Measurements from ENCODE around the gene WDR7. TPM values are rescaled to one million over a fixed set of nuclear protein-coding genes. Genes with fewer than 3 reads are reported as not detected.

WDR7 gene
- total and polyA plus RNA-seq, 7 donors: 3.7 to 45.3 (median 28.5) TPM

DNA sequence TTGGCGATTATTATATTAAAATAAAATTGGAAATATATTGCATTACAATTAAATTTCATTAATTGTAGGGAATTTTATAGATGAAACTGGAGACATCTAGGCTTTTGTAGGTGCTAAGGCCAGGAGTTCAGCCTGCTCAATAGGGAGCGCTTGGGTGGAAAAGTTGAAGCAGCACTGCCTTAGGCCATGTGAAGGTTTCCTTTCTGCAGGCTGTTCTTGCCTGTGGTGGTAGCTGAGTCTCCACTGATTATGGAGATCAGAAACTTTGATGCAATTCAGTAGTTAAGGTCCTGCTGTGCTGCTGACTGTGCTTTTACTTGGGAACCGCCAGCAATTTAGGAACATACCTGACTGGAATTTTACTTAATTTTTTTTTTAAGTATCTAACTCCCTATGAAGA lies 315.9 kb downstream of the WDR7 start:
- no peak for DNase-seq
- no peak for TF ChIP-seq POLR2A (IDR thresholded peaks at IDR 0.05)
- TF ChIP-seq, protein P1, sequence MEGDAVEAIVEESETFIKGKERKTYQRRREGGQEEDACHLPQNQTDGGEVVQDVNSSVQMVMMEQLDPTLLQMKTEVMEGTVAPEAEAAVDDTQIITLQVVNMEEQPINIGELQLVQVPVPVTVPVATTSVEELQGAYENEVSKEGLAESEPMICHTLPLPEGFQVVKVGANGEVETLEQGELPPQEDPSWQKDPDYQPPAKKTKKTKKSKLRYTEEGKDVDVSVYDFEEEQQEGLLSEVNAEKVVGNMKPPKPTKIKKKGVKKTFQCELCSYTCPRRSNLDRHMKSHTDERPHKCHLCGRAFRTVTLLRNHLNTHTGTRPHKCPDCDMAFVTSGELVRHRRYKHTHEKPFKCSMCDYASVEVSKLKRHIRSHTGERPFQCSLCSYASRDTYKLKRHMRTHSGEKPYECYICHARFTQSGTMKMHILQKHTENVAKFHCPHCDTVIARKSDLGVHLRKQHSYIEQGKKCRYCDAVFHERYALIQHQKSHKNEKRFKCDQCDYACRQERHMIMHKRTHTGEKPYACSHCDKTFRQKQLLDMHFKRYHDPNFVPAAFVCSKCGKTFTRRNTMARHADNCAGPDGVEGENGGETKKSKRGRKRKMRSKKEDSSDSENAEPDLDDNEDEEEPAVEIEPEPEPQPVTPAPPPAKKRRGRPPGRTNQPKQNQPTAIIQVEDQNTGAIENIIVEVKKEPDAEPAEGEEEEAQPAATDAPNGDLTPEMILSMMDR (IDR thresholded peaks at IDR 0.05): no peak
- no peak for TF ChIP-seq EP300 (IDR thresholded peaks at IDR 0.05)
- no peak for TF ChIP-seq POLR2AphosphoS5 (IDR thresholded peaks at IDR 0.05)
- H3K36me3 ChIP-seq: peaks cover 0 to 7% (median 0%) of the 10 kb centered on the region in 4 donors
- WGBS, 2 donors: 99% methylated on average over 3 of the region's 3 CpGs
- intact Hi-C loops (cut with DNase I): no loop called here
- no peaks in the 10 kb centered on the region for H3K4me1 ChIP-seq
- H3K9me3 ChIP-seq: no peaks in the 10 kb centered on the region
- no peak overlapping the region for H3K4me3 ChIP-seq
- H3K27ac ChIP-seq: no peak overlapping the region
- no peaks in the 10 kb centered on the region for H3K27me3 ChIP-seq

- 97 to 98% methylated on average over 2 of the region's 2 CpGs for WGBS, 2 donors
- H3K36me3 ChIP-seq: peaks cover 0 to 6% (median 0%) of the 10 kb centered on the region in 4 donors
- H3K4me3 ChIP-seq: no peak overlapping the region
- no peaks in the 10 kb centered on the region for H3K4me1 ChIP-seq
- no peak overlapping the region for H3K27ac ChIP-seq
- intact Hi-C loops (cut with DNase I): no loop called here
- no peak for TF ChIP-seq POLR2AphosphoS5 (IDR thresholded peaks at IDR 0.05)
- TF ChIP-seq EP300 (IDR thresholded peaks at IDR 0.05): no peak
- no peak for TF ChIP-seq POLR2A (IDR thresholded peaks at IDR 0.05)
- TF ChIP-seq, protein P1 (IDR thresholded peaks at IDR 0.05): no peak
- H3K27me3 ChIP-seq: no peaks in the 10 kb centered on the region
- DNase-seq: no peak
- no peaks in the 10 kb centered on the region for H3K9me3 ChIP-seq
These were observed 322.3 kb downstream of the WDR7 start for GRCh38 chr18:56973487-56973886.

GRCh38 chr18:56974141-56974540 lies 323.0 kb downstream of the WDR7 start:
- no peak for DNase-seq
- intact Hi-C loops (cut with DNase I): no loop called here
- no peaks in the 10 kb centered on the region for H3K27me3 ChIP-seq
- H3K4me3 ChIP-seq: no peak overlapping the region
- no peak for TF ChIP-seq POLR2AphosphoS5 (IDR thresholded peaks at IDR 0.05)
- TF ChIP-seq POLR2A (IDR thresholded peaks at IDR 0.05): no peak
- TF ChIP-seq, protein P1 (IDR thresholded peaks at IDR 0.05): no peak
- no peak for TF ChIP-seq EP300 (IDR thresholded peaks at IDR 0.05)
- peaks cover 0 to 6% (median 0%) of the 10 kb centered on the region in 4 donors for H3K36me3 ChIP-seq
- 85 to 93% methylated on average over 1 of the region's 1 CpG for WGBS, 2 donors
- no peak overlapping the region for H3K27ac ChIP-seq
- H3K9me3 ChIP-seq: no peaks in the 10 kb centered on the region
- no peaks in the 10 kb centered on the region for H3K4me1 ChIP-seq

DNA sequence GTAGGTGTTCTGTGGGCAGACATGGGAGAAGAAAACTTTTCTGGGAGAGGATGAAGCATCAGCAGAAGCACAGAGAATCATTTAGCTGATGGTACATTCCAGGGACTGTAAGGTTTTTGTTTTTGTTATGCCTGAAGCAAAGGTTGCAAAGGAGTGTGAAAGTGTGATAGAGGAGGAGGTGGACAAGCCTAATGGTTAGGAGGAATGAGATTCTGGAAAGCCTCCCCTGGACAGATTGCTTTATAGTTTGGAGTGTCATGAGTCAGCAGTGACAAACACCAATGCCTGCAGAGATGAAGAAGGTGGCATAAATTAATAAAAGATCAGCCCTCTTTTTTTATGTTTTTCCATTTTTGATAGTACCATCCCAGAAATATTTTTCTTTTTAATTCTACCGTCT lies 324.1 kb downstream of the WDR7 start:
- intact Hi-C loops (cut with DNase I): no loop called here
- WGBS, 2 donors: 96 to 97% methylated on average over 1 of the region's 1 CpG
- H3K4me1 ChIP-seq: no peaks in the 10 kb centered on the region
- no peaks in the 10 kb centered on the region for H3K27me3 ChIP-seq
- H3K9me3 ChIP-seq: no peaks in the 10 kb centered on the region
- H3K4me3 ChIP-seq: no peak overlapping the region
- TF ChIP-seq POLR2A (IDR thresholded peaks at IDR 0.05) (no peak), EP300 (IDR thresholded peaks at IDR 0.05) (no peak), POLR2AphosphoS5 (IDR thresholded peaks at IDR 0.05) (no peak)
- TF ChIP-seq, protein P1 (IDR thresholded peaks at IDR 0.05): no peak
- DNase-seq: no peak
- H3K36me3 ChIP-seq: peaks cover 0 to 6% (median 0%) of the 10 kb centered on the region in 4 donors
- no peak overlapping the region for H3K27ac ChIP-seq

DNA sequence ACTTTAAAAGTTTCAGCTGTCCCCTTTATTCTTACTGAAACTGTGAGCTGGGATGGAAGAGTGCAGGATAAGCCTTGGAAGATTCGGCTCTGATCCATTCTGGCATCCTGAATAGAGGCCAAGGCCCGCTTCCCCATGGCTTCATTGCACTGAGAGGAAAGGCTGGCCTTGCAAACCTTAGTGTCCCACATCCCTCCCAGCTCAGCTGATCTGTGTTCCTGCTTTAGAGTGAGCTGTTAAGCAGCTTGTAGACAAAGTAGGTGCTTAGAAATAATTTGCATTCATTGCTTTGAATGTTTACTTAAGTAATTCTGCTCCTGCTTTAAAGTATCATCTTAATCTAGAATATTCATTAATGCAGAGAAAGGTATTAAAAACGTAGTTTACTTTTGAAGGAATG lies 326.1 kb downstream of the WDR7 start:
- intact Hi-C loops (cut with DNase I): no loop called here
- no peak for DNase-seq
- H3K4me1 ChIP-seq: no peaks in the 10 kb centered on the region
- H3K4me3 ChIP-seq: no peak overlapping the region
- no peaks in the 10 kb centered on the region for H3K27me3 ChIP-seq
- H3K27ac ChIP-seq: no peak overlapping the region
- peaks cover 0 to 6% (median 0%) of the 10 kb centered on the region in 4 donors for H3K36me3 ChIP-seq
- WGBS, 2 donors: 75 to 79% methylated on average over 3 of the region's 3 CpGs
- no peaks in the 10 kb centered on the region for H3K9me3 ChIP-seq
- TF ChIP-seq EP300 (IDR thresholded peaks at IDR 0.05): no peak
- TF ChIP-seq, protein P1 (IDR thresholded peaks at IDR 0.05): no peak
- TF ChIP-seq POLR2AphosphoS5 (IDR thresholded peaks at IDR 0.05): no peak
- no peak for TF ChIP-seq POLR2A (IDR thresholded peaks at IDR 0.05)
